Neural progenitor cell (in vitro differentiated cells): ENCODE measurements around the gene NTM. TPM values are rescaled to one million over a fixed set of nuclear protein-coding genes. Genes with fewer than 3 reads are reported as not detected.
A peak's percentile ranks its signal among the peaks of the same experiment; 100 is the strongest.

ENCODE experiments used
- DNase-seq: peaks from one replicate; pipeline ENCODE4 v3.0.0-alpha.2; 2016; ENCODE audit warnings: low spot score
- H2AFZ ChIP-seq: fragments of 200-600 bp; sonication (generic); replicated peaks from 2 replicates; pipeline ENCODE4 v1.6.1; 2016; ENCODE audit warnings: antibody characterized with exemption
- H3F3A ChIP-seq: fragments of 200-600 bp; sonication (generic); 2 replicates; pipeline ENCODE4 v1.6.1; 2016; ENCODE audit warnings: antibody characterized with exemption, low read depth
- H3K27ac ChIP-seq: fragments of 200-600 bp; sonication (generic); 2 replicates; pipeline ENCODE4 v1.5.1; 2016; ENCODE audit warnings: mild to moderate bottlenecking
- H3K27me3 ChIP-seq: fragments of 200-600 bp; sonication (generic); 2 replicates; pipeline ENCODE4 v1.6.1; 2016; ENCODE audit warnings: mild to moderate bottlenecking, moderate library complexity
- H3K36me3 ChIP-seq: fragments of 200-600 bp; sonication (generic); 2 replicates; pipeline ENCODE4 v1.5.1; 2016
- H3K4me1 ChIP-seq: fragments of 200-600 bp; sonication (generic); 2 replicates; pipeline ENCODE4 v1.6.1; 2016; ENCODE audit warnings: mixed run types
- H3K4me2 ChIP-seq: fragments of 200-600 bp; sonication (generic); 2 replicates; pipeline ENCODE4 v1.6.1; 2016
- H3K4me3 ChIP-seq: fragments of 200-600 bp; sonication (generic); 2 replicates; pipeline ENCODE4 v1.5.1; 2016
- H3K79me2 ChIP-seq: fragments of 200-600 bp; sonication (generic); 2 replicates; pipeline ENCODE4 v1.6.1; 2016; ENCODE audit warnings: low read depth
- H3K9ac ChIP-seq: fragments of 200-600 bp; sonication (generic); 2 replicates; pipeline ENCODE4 v1.6.1; 2016
- H3K9me3 ChIP-seq: fragments of 200-600 bp; sonication (generic); 2 replicates; pipeline ENCODE4 v1.5.1; 2016; ENCODE audit warnings: low read depth
- H4K20me1 ChIP-seq: fragments of 200-600 bp; sonication (generic); 2 replicates; pipeline ENCODE4 v1.6.1; 2016; ENCODE audit warnings: low read depth
- H3K27ac Mint-ChIP-seq: 3 replicates; pipeline ENCODE4 v1.8.0; 2021; ENCODE audit warnings: mixed read lengths
- H3K27me3 Mint-ChIP-seq: 2 replicates; pipeline ENCODE4 v1.8.0; 2022; ENCODE audit warnings: low read depth, mild to moderate bottlenecking, inconsistent platforms, moderate library complexity, mixed read lengths; ENCODE audit not compliant: insufficient read depth
- H3K36me3 Mint-ChIP-seq: 3 replicates; pipeline ENCODE4 v1.8.0; 2021; ENCODE audit warnings: mixed read lengths
- H3K4me1 Mint-ChIP-seq: 3 replicates; pipeline ENCODE4 v1.8.0; 2021; ENCODE audit warnings: mixed read lengths
- H3K4me3 Mint-ChIP-seq: 3 replicates; pipeline ENCODE4 v1.8.0; 2021; ENCODE audit warnings: mild to moderate bottlenecking, moderate library complexity, mixed read lengths
- H3K9me3 Mint-ChIP-seq: 3 replicates; pipeline ENCODE4 v1.8.0; 2020; ENCODE audit warnings: mixed read lengths
- CTCF ChIP-seq: fragments of 200-600 bp; sonication (generic); IDR thresholded peaks from 2 replicates; pipeline ENCODE4 v1.5.1; 2017; ENCODE audit warnings: antibody characterized with exemption, mild to moderate bottlenecking
- EZH2 ChIP-seq: fragments of 200-600 bp; sonication (generic); IDR thresholded peaks from 2 replicates; pipeline ENCODE4 v1.6.1; 2017; ENCODE audit warnings: antibody characterized with exemption, mild to moderate bottlenecking, moderate library complexity
- EZH2phosphoT487 ChIP-seq: fragments of 200-600 bp; sonication (generic); IDR thresholded peaks from 2 replicates; pipeline ENCODE4 v1.6.1; 2017; ENCODE audit warnings: antibody characterized with exemption
- total RNA-seq: library from RNA; depleted of rRNA; stranded (reverse); fragments of >200 nt; gene quantifications from 2 replicates; pipeline ENCODE4 v1.2.3, GENCODE V29; 2015; ENCODE audit warnings: low replicate concordance

The NTM gene
- total RNA-seq, 1 donor from 2014 or later, result 4.3 TPM

GRCh38 chr11:132187386-132187785, 817.0 kb downstream of the NTM start:
- Mint-ChIP-seq H3K4me3 (no peak overlapping the region), H3K27ac (no peak overlapping the region), H3K27me3 (peaks cover 2% of the 10 kb centered on the region), H3K9me3 (no peaks in the 10 kb centered on the region), H3K4me1 (no peaks in the 10 kb centered on the region), H3K36me3 (no peaks in the 10 kb centered on the region)
- no peak for DNase-seq
- no peak overlapping the region for H2AFZ ChIP-seq
- H3K4me1 ChIP-seq, result no peaks in the 10 kb centered on the region
- no peak overlapping the region for H3K9ac ChIP-seq
- H4K20me1 ChIP-seq, result no peaks in the 10 kb centered on the region
- no peak overlapping the region for H3K4me2 ChIP-seq
- H3K4me3 ChIP-seq, result no peak overlapping the region
- H3F3A ChIP-seq, result no peaks in the 10 kb centered on the region
- no peaks in the 10 kb centered on the region for H3K9me3 ChIP-seq
- no peaks in the 10 kb centered on the region for H3K36me3 ChIP-seq
- no peaks in the 10 kb centered on the region for H3K79me2 ChIP-seq
- no peak overlapping the region for H3K27ac ChIP-seq
- no peak for TF ChIP-seq CTCF
- no peak for TF ChIP-seq EZH2phosphoT487
- no peak for TF ChIP-seq EZH2
- H3K27me3 ChIP-seq, result no peaks in the 10 kb centered on the region

DNA sequence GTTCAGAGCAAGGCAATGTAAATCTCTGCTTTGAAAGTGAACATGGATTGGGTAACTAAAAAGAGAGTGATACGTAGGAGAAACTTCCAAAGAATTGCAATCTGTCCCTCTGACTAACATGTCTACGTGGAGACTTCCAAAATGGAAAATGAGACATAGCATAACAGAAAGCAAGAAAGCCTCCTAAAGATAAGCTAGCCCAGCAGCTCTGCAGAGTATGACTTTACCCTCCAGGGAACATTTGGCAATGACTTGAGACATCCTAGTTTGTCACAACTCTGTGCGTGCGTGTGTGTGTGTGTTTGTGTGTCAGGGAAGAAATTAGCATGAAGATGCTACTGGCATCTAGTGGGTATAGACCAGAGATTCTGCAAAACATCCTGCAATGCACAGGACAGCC, 817.4 kb downstream of the NTM start:
- Mint-ChIP-seq H3K9me3 (no peaks in the 10 kb centered on the region), H3K36me3 (no peaks in the 10 kb centered on the region)
- no peak overlapping the region for H3K4me2 ChIP-seq

GRCh38 chr11:132196928-132197327, 826.5 kb downstream of the NTM start:
- Mint-ChIP-seq H3K4me3 (no peak overlapping the region), H3K36me3 (no peaks in the 10 kb centered on the region), H3K27ac (peak overlapping the region; percentile 16), H3K9me3 (peaks cover 6% of the 10 kb centered on the region), H3K27me3 (peaks cover 3% of the 10 kb centered on the region), H3K4me1 (peaks cover 4% of the 10 kb centered on the region)
- Histone ChIP-seq H3K9me3 (no peaks in the 10 kb centered on the region), H3K4me1 (no peaks in the 10 kb centered on the region), H3K27ac (no peak overlapping the region), H3F3A (no peaks in the 10 kb centered on the region), H3K4me2 (no peak overlapping the region), H2AFZ (no peak overlapping the region), H3K36me3 (no peaks in the 10 kb centered on the region), H3K9ac (no peak overlapping the region), H3K4me3 (no peak overlapping the region), H3K27me3 (no peaks in the 10 kb centered on the region), H3K79me2 (no peaks in the 10 kb centered on the region), H4K20me1 (no peaks in the 10 kb centered on the region)
- TF ChIP-seq CTCF (no peak), EZH2 (no peak), EZH2phosphoT487 (no peak)
- no peak for DNase-seq

More for the DNA sequence above, 817.4 kb downstream of the NTM start:
- Mint-ChIP-seq H3K27ac (no peak overlapping the region), H3K4me1 (no peaks in the 10 kb centered on the region), H3K27me3 (peaks cover 2% of the 10 kb centered on the region), H3K4me3 (no peak overlapping the region)
- Histone ChIP-seq H2AFZ (no peak overlapping the region), H4K20me1 (no peaks in the 10 kb centered on the region), H3K79me2 (no peaks in the 10 kb centered on the region), H3K27me3 (no peaks in the 10 kb centered on the region), H3K36me3 (no peaks in the 10 kb centered on the region), H3K9ac (no peak overlapping the region), H3F3A (no peaks in the 10 kb centered on the region), H3K9me3 (no peaks in the 10 kb centered on the region), H3K4me1 (no peaks in the 10 kb centered on the region), H3K4me3 (no peak overlapping the region), H3K27ac (no peak overlapping the region)
- TF ChIP-seq EZH2 (no peak), CTCF (no peak), EZH2phosphoT487 (no peak)
- DNase-seq, result no peak
